ENCODE data around the gene RAB9B.

The RAB9B gene

GRCh38 chrX:103800318-103800717 is 31.7 kb downstream of the RAB9B start:
- DNase-seq, result no peak
- Histone ChIP-seq H3K27ac (no peak overlapping the region), H3K4me3 (ENCODE audit: low read depth, low read length) (no peak overlapping the region), H3K27me3 (replicated peaks) (no peaks in the 10 kb centered on the region), H3K36me3 (replicated peaks) (no peaks in the 10 kb centered on the region)
- TF ChIP-seq, protein P1, sequence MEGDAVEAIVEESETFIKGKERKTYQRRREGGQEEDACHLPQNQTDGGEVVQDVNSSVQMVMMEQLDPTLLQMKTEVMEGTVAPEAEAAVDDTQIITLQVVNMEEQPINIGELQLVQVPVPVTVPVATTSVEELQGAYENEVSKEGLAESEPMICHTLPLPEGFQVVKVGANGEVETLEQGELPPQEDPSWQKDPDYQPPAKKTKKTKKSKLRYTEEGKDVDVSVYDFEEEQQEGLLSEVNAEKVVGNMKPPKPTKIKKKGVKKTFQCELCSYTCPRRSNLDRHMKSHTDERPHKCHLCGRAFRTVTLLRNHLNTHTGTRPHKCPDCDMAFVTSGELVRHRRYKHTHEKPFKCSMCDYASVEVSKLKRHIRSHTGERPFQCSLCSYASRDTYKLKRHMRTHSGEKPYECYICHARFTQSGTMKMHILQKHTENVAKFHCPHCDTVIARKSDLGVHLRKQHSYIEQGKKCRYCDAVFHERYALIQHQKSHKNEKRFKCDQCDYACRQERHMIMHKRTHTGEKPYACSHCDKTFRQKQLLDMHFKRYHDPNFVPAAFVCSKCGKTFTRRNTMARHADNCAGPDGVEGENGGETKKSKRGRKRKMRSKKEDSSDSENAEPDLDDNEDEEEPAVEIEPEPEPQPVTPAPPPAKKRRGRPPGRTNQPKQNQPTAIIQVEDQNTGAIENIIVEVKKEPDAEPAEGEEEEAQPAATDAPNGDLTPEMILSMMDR (IDR thresholded peaks at IDR 0.05; ENCODE audit: low read depth, low read length, missing control alignments), result no peak
- in situ Hi-C loops (cut with HindIII; ENCODE audit: low pct_ligation_motif_present, low sequenced_read_pairs), result no loop called here

- in situ Hi-C loops (cut with HindIII; ENCODE audit: low pct_ligation_motif_present, low sequenced_read_pairs), result no loop called here
These were observed 34.4 kb downstream of the RAB9B start for GRCh38 chrX:103797691-103798090.

GRCh38 chrX:103794119-103794518 is 37.9 kb downstream of the RAB9B start:
- Histone ChIP-seq H3K36me3 (replicated peaks) (no peaks in the 10 kb centered on the region), H3K27me3 (replicated peaks) (no peaks in the 10 kb centered on the region), H3K27ac (peak overlapping the region; percentile 18), H3K4me3 (ENCODE audit: low read depth, low read length) (no peak overlapping the region)
- in situ Hi-C loops (cut with HindIII; ENCODE audit: low pct_ligation_motif_present, low sequenced_read_pairs), result no loop called here
- peak; percentile 11 for DNase-seq
- TF ChIP-seq, protein P1 (IDR thresholded peaks at IDR 0.05; ENCODE audit: low read depth, low read length, missing control alignments), result no peak

More at GRCh38 chrX:103797691-103798090, 34.4 kb downstream of the RAB9B start:
- Histone ChIP-seq H3K27me3 (replicated peaks) (no peaks in the 10 kb centered on the region), H3K27ac (no peak overlapping the region), H3K4me3 (ENCODE audit: low read depth, low read length) (no peak overlapping the region), H3K36me3 (replicated peaks) (no peaks in the 10 kb centered on the region)
- no peak for DNase-seq
- TF ChIP-seq, protein P1 (IDR thresholded peaks at IDR 0.05; ENCODE audit: low read depth, low read length, missing control alignments), result no peak

DNA sequence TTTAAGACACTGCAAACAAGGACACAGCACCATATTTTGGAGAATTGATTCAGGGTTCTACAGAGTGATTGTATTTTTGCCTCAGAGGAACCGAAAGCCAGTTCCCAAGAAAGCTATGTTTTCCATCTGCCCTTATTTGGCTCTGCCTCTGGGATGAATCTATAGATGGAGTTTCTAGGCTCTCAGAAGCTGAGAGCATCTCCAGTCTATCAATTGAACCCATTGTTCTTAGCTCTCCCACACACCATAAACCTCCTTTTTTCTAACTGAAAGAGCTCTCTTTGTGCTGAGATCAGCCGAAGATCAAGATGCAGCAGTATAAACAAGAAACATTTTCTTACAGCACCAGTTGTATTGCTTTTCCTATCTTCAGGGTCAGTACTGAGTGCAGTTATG is 38.5 kb downstream of the RAB9B start:
- TF ChIP-seq, protein P1 (IDR thresholded peaks at IDR 0.05; ENCODE audit: low read depth, low read length, missing control alignments), result no peak
- Histone ChIP-seq H3K27ac (peak overlapping the region; percentile 18), H3K36me3 (replicated peaks) (no peaks in the 10 kb centered on the region), H3K27me3 (replicated peaks) (no peaks in the 10 kb centered on the region), H3K4me3 (ENCODE audit: low read depth, low read length) (peak overlapping the region; percentile 10)
- no peak for DNase-seq
- in situ Hi-C loops (cut with HindIII; ENCODE audit: low pct_ligation_motif_present, low sequenced_read_pairs), result no loop called here

- peak; percentile 42 for DNase-seq
- H3K4me3 ChIP-seq (ENCODE audit: low read depth, low read length), result peak overlapping the region; percentile 10
- in situ Hi-C loops (cut with HindIII; ENCODE audit: low pct_ligation_motif_present, low sequenced_read_pairs), result no loop called here
- H3K36me3 ChIP-seq (replicated peaks), result no peaks in the 10 kb centered on the region
- H3K27ac ChIP-seq, result peak overlapping the region; percentile 18
- TF ChIP-seq, protein P1 (IDR thresholded peaks at IDR 0.05; ENCODE audit: low read depth, low read length, missing control alignments), result no peak
- H3K27me3 ChIP-seq (replicated peaks), result no peaks in the 10 kb centered on the region
These were observed 39.0 kb downstream of the RAB9B start for GRCh38 chrX:103792916-103793544.

All from brain microvascular endothelial cell (primary cell).